ENCODE measurements around the gene PRDX2. TPM values are rescaled to one million over a fixed set of nuclear protein-coding genes. Genes with fewer than 3 reads are reported as not detected.

The PRDX2 gene
- total and polyA plus RNA-seq, 2 of the 4 experiments (the other 2 are of a cell fraction): 371 to 378 TPM

DNA sequence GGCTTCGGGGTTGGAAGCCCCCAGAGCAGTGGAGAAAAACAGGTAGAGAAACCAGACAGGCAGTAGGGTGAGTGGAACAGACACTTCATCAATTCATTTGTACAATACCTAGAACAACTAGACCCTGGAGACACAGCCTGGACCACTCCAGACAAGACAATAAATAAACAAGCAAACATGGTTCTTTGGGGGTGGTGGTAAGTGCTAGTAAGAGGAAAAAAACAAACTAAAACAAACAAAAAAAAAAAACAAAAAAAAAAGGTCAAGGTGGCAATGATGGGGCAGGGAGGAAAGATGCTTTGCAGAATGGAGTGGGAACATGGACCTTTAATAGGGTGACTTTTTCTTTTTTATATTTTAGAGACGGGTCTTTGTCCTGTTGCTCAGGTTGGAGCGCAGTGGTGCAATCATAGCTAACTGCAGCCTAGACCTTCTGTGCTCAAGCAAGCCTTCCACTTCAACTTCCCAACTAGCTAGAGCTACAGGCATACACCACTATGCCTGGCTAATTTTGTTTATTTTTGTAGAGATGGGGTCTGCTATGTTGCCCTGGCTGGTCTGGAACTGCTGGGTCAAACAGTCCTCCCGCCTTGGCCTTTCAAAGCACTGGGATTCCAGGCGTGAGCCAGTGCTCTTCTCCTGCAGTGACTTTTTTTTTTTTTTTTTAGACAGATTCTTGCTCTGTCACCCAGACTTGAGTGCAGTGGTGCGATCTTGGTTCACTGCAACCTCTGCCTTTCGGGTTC, 7.2 kb downstream of the PRDX2 start:
- Histone ChIP-seq H2AK9ac (replicated peaks; ENCODE audit: low read depth, low read length, poor library complexity) (peak overlapping the region; percentile 99), H2BK5ac (ENCODE audit: low read depth, low read length, poor library complexity, severe bottlenecking) (peak overlapping the region; percentile 91), H4K5ac (ENCODE audit: low read depth, low read length) (peak overlapping the region; percentile 61), H3K9ac (ENCODE audit: low read depth, low read length) (peak overlapping the region; percentile 35), H3K9me1 (ENCODE audit: insufficient read depth, low read length) (no peaks in the 10 kb centered on the region; the same call in 1 of the 2 replicates), H3K9me3 (ENCODE audit: control insufficient read depth, insufficient read depth, low read length) (no peaks in the 10 kb centered on the region), H3K36me3 (ENCODE audit: control insufficient read depth, insufficient read depth, low read length) (peaks cover under 1% of the 10 kb centered on the region; the same call in 1 of the 2 replicates), H2AK5ac (ENCODE audit: low read depth, low read length) (peak overlapping the region; percentile 81), H3K79me1 (ENCODE audit: low read depth in 1 of 2, low read length in 2 of 2) (peaks cover 0 to 26% of the 10 kb centered on the region in 2 experiments; a peak in 2 of 4 replicates), H3K27ac (ENCODE audit: insufficient read depth, low read length) (peak overlapping the region; percentile 80), H3K23ac (ENCODE audit: low read depth, low read length) (peak overlapping the region; percentile 66), H3K4me1 (ENCODE audit: control insufficient read depth, insufficient read depth, low read length) (peaks cover 9% of the 10 kb centered on the region), H3K4me3 (ENCODE audit: insufficient read depth, low read depth, low read length) (peak overlapping the region; percentile 39), H2BK20ac (ENCODE audit: low read depth, low read length) (peak overlapping the region; percentile 69; the same call in 1 of the 2 replicates), H2BK15ac (ENCODE audit: low read depth, low read length) (peak overlapping the region; percentile 51; the same call in 1 of the 3 replicates), H4K20me1 (ENCODE audit: insufficient read depth, low read length) (peaks cover 20% of the 10 kb centered on the region), H4K8ac (ENCODE audit: low read depth in 2 of 2, low read length in 2 of 2) (peak overlapping the region; percentile 43 to 85), H3K18ac (ENCODE audit: low read depth, low read length) (peak overlapping the region; percentile 56), H3K4ac (ENCODE audit: low read depth, low read length) (peak overlapping the region; percentile 75), H3K14ac (replicated peaks; ENCODE audit: low read depth, low read length) (peak overlapping the region; percentile 81), H2AFZ (replicated peaks; ENCODE audit: low read length, poor library complexity) (peak overlapping the region; percentile 91), H4K91ac (ENCODE audit: insufficient read depth, low read depth, low read length) (peak overlapping the region; percentile 73), H3K56ac (ENCODE audit: extremely low read depth, insufficient read depth, low read length) (peak overlapping the region; percentile 52), H3K27me3 (ENCODE audit: control insufficient read depth, insufficient read depth, low read length) (no peaks in the 10 kb centered on the region), H3K4me2 (ENCODE audit: low read depth, low read length) (peak overlapping the region; percentile 72), H2BK120ac (ENCODE audit: low read depth, low read length) (peak overlapping the region; percentile 79)
- POLR2A ChIA-PET (ENCODE audit: unreplicated experiment): interaction anchor here (0.6 to 1.5 kb wide), 2 partner anchors 16 to 28 kb away, joined by 3 to 13 read pairs; no protein-coding TSS in a partner anchor
- intact Hi-C loops (cut with micrococcal nuclease): no loop called here
- WGBS, 2 experiments (ENCODE audit: extremely low coverage in 2 of 2, insufficient read length in 1 of 2): 98% methylated on average over 4 of the region's 7 CpGs; no CpG with 5 or more reads in 1 of the 2 experiments
- DNase-seq: peak; percentile 62
- dilution Hi-C loops (cut with HindIII; ENCODE audit: low sequenced_read_pairs, unreplicated experiment): no loop called here
- no TSS peak for BruUV-seq (replicated peaks)
- in situ Hi-C loops (cut with MboI; ENCODE audit: low sequenced_read_pairs): loop anchor here (25.0 kb wide), 1 partner anchor 1043 kb away; no protein-coding TSS in a partner anchor
- ATAC-seq (ENCODE audit: low read depth): no peak
- CTCF ChIA-PET: interaction anchor here (0.5 to 2.6 kb wide), 5 partner anchors 16 to 392 kb away, joined by 3 to 23 read pairs (median 5); no protein-coding TSS in a partner anchor
- no peak for TF ChIP-seq MAFK (IDR thresholded peaks at IDR 0.05; ENCODE audit: low read depth, low read length)
- no peak for TF ChIP-seq RFX5 (IDR thresholded peaks at IDR 0.05; ENCODE audit: low read depth, low read length)
- TF ChIP-seq MXI1 (IDR thresholded peaks at IDR 0.05; ENCODE audit: borderline replicate concordance, low read depth, low read length): no peak
- peak; percentile 79 for TF ChIP-seq POLR2A (IDR thresholded peaks at IDR 0.05; ENCODE audit: low read depth, low read length)
- peak; percentile 1; the same call in 1 of the 2 replicates for TF ChIP-seq FOS (IDR thresholded peaks at IDR 0.05; ENCODE audit: low read depth, low read length)
- no peak for TF ChIP-seq SMC3 (IDR thresholded peaks at IDR 0.05; ENCODE audit: low read depth, low read length)
- TF ChIP-seq, protein P1, sequence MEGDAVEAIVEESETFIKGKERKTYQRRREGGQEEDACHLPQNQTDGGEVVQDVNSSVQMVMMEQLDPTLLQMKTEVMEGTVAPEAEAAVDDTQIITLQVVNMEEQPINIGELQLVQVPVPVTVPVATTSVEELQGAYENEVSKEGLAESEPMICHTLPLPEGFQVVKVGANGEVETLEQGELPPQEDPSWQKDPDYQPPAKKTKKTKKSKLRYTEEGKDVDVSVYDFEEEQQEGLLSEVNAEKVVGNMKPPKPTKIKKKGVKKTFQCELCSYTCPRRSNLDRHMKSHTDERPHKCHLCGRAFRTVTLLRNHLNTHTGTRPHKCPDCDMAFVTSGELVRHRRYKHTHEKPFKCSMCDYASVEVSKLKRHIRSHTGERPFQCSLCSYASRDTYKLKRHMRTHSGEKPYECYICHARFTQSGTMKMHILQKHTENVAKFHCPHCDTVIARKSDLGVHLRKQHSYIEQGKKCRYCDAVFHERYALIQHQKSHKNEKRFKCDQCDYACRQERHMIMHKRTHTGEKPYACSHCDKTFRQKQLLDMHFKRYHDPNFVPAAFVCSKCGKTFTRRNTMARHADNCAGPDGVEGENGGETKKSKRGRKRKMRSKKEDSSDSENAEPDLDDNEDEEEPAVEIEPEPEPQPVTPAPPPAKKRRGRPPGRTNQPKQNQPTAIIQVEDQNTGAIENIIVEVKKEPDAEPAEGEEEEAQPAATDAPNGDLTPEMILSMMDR (conservative IDR thresholded peaks at IDR 0.05; ENCODE audit: low read depth, low read length): no peak
- no peak for TF ChIP-seq RAD21 (IDR thresholded peaks at IDR 0.05; ENCODE audit: low read length)
- TF ChIP-seq BHLHE40 (IDR thresholded peaks at IDR 0.05; ENCODE audit: low read depth, low read length): no peak
- TF ChIP-seq MAZ (IDR thresholded peaks at IDR 0.05; ENCODE audit: borderline replicate concordance, low read depth, low read length): no peak
- TF ChIP-seq CHD1 (IDR thresholded peaks at IDR 0.05; ENCODE audit: low read depth, low read length): peak; percentile 37; the same call in 1 of the 2 replicates
- TF ChIP-seq, protein P2, sequence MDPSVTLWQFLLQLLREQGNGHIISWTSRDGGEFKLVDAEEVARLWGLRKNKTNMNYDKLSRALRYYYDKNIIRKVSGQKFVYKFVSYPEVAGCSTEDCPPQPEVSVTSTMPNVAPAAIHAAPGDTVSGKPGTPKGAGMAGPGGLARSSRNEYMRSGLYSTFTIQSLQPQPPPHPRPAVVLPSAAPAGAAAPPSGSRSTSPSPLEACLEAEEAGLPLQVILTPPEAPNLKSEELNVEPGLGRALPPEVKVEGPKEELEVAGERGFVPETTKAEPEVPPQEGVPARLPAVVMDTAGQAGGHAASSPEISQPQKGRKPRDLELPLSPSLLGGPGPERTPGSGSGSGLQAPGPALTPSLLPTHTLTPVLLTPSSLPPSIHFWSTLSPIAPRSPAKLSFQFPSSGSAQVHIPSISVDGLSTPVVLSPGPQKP (IDR thresholded peaks at IDR 0.05; ENCODE audit: borderline replicate concordance, low read depth, low read length): no peak
- peak; percentile 57 for TF ChIP-seq CEBPB (IDR thresholded peaks at IDR 0.05; ENCODE audit: low read depth, low read length)
- no peak for TF ChIP-seq RCOR1 (IDR thresholded peaks at IDR 0.05; ENCODE audit: insufficient replicate concordance, low read length)
- TF ChIP-seq NFE2L2 (IDR thresholded peaks at IDR 0.05; ENCODE audit: low read depth, low read length): no peak; the same call in none of the 2 replicates
